HEK293T (cell line): ENCODE measurements around the gene C1orf232.

ENCODE experiments used
- CTCF ChIA-PET: fragments of 350-600 bp; formaldehyde crosslinking; extraction: SDS; loops from one replicate; lab custom pipeline; 2021; ENCODE audit warnings: antibody characterized with exemption, inconsistent platforms; lab: Yijun Ruan, JAX
- POLR2A ChIA-PET: fragments of 350-600 bp; formaldehyde crosslinking; extraction: SDS; loops from one replicate; lab custom pipeline; 2020; ENCODE audit warnings: antibody characterized with exemption, inconsistent platforms; lab: Yijun Ruan, JAX
- DNase-seq: peaks from one replicate; pipeline ENCODE4 v3.0.0; 2012; ENCODE audit warnings: mixed read lengths; ENCODE audit errors: extremely low spot score
- ARNT ChIP-seq: fragments of 450-650 bp; IDR thresholded peaks from 2 replicates; pipeline ENCODE4 v1.6.1; 2017; ENCODE audit warnings: mild to moderate bottlenecking
- BHLHE40 ChIP-seq: fragments of 450-650 bp; IDR thresholded peaks from 2 replicates; pipeline ENCODE4 v1.6.1; 2016; ENCODE audit warnings: mild to moderate bottlenecking, moderate library complexity, borderline replicate concordance
- CTBP1 ChIP-seq: fragments of 450-650 bp; IDR thresholded peaks from 2 replicates; pipeline ENCODE4 v1.6.1; 2016; ENCODE audit warnings: borderline replicate concordance
- ELF4 ChIP-seq: fragments of 450-650 bp; IDR thresholded peaks from 2 replicates; pipeline ENCODE4 v1.6.1; 2017; ENCODE audit warnings: antibody characterized with exemption
- FOXA1 ChIP-seq: fragments of 450-650 bp; IDR thresholded peaks from 2 replicates; pipeline ENCODE4 v1.6.1; 2016; ENCODE audit warnings: mild to moderate bottlenecking
- FOXK2 ChIP-seq: fragments of 450-650 bp; IDR thresholded peaks from 2 replicates; pipeline ENCODE4 v1.6.1; 2016; ENCODE audit warnings: mild to moderate bottlenecking
- FOXM1 ChIP-seq: fragments of 450-650 bp; IDR thresholded peaks from 2 replicates; pipeline ENCODE4 v1.6.1; 2017; ENCODE audit warnings: mild to moderate bottlenecking, borderline replicate concordance
- HDGF ChIP-seq: fragments of 450-650 bp; IDR thresholded peaks from 2 replicates; pipeline ENCODE4 v1.6.1; 2017; ENCODE audit warnings: antibody characterized with exemption, borderline replicate concordance
- L3MBTL2 ChIP-seq: fragments of 450-650 bp; conservative IDR thresholded peaks from 2 replicates; pipeline ENCODE4 v1.6.1; 2016; ENCODE audit warnings: mild to moderate bottlenecking
- LEF1 ChIP-seq: fragments of 450-650 bp; IDR thresholded peaks from 2 replicates; pipeline ENCODE4 v1.6.1; 2017; ENCODE audit warnings: mild to moderate bottlenecking, borderline replicate concordance
- NFRKB ChIP-seq: fragments of 450-650 bp; IDR thresholded peaks from 2 replicates; pipeline ENCODE4 v1.6.1; 2016; ENCODE audit warnings: mild to moderate bottlenecking, moderate library complexity
- PKNOX1 ChIP-seq: fragments of 450-650 bp; IDR thresholded peaks from 2 replicates; pipeline ENCODE4 v1.6.1; 2016
- SP1 ChIP-seq: fragments of 450-650 bp; IDR thresholded peaks from 2 replicates; pipeline ENCODE4 v1.6.1; 2017
- SUZ12 ChIP-seq: fragments of 450-650 bp; IDR thresholded peaks from 2 replicates; pipeline ENCODE4 v1.6.1; 2016; ENCODE audit warnings: mild to moderate bottlenecking
- TARDBP ChIP-seq: fragments of 450-650 bp; IDR thresholded peaks from 2 replicates; pipeline ENCODE4 v1.6.1; 2016
- ZNF384 ChIP-seq: fragments of 450-650 bp; IDR thresholded peaks from 2 replicates; pipeline ENCODE4 v1.6.1; 2016

C1orf232 gene

GRCh38 chr1:26184883-26185282, 16.1 kb upstream of the C1orf232 start:
- POLR2A ChIA-PET, result no interaction called here
- no peak for TF ChIP-seq FOXK2
- no peak for TF ChIP-seq HDGF
- TF ChIP-seq NFRKB, result no peak
- TF ChIP-seq SP1, result no peak
- no peak for TF ChIP-seq CTBP1
- no peak for TF ChIP-seq L3MBTL2
- TF ChIP-seq SUZ12, result no peak
- no peak for TF ChIP-seq ARNT
- TF ChIP-seq ELF4, result no peak
- TF ChIP-seq BHLHE40, result no peak
- no peak for TF ChIP-seq FOXA1
- no peak for TF ChIP-seq LEF1
- no peak for DNase-seq
- CTCF ChIA-PET, result no interaction called here

- no peak for DNase-seq
- TF ChIP-seq NFRKB (no peak), FOXA1 (no peak)
- CTCF ChIA-PET, result no interaction called here
- POLR2A ChIA-PET, result no interaction called here
Measured at GRCh38 chr1:26184086-26184485, 15.3 kb upstream of the C1orf232 start.

- POLR2A ChIA-PET, result interaction anchor here (1.6 kb wide), 1 partner anchor 12 kb away, joined by 5 read pairs; the partner anchor contains the start of gene ZNF593
- CTCF ChIA-PET, result no interaction called here
- no peak for TF ChIP-seq ZNF384
- no peak for TF ChIP-seq TARDBP
- TF ChIP-seq FOXM1, result no peak
- DNase-seq, result no peak
Measured at GRCh38 chr1:26182383-26182696, 13.6 kb upstream of the C1orf232 start.

- POLR2A ChIA-PET, result interaction anchor here (1.6 to 4.0 kb wide), 2 partner anchors 12 kb away, joined by 5 to 15 read pairs; partner anchors contain the start of gene ZNF593
Measured at GRCh38 chr1:26181586-26182382, 13.0 kb upstream of the C1orf232 start.

GRCh38 chr1:26180010-26180506, 11.3 kb upstream of the C1orf232 start:
- DNase-seq, result no peak
- ChIA-PET CTCF (no interaction called here), POLR2A (interaction anchor here (2.2 to 4.0 kb wide), 2 partner anchors 10 to 54 kb away, joined by 6 to 15 read pairs; partner anchors contain the start of genes CEP85 and ZNF593)
- TF ChIP-seq L3MBTL2 (no peak), CTBP1 (no peak), FOXA1 (no peak), ELF4 (no peak), PKNOX1 (no peak)

More at GRCh38 chr1:26181586-26182382, 13.0 kb upstream of the C1orf232 start:
- DNase-seq, result no peak
- CTCF ChIA-PET, result interaction anchor here (1.0 kb wide), 1 partner anchor 52 kb away, joined by 3 read pairs; the partner anchor contains the start of gene CEP85
- no peak for TF ChIP-seq TARDBP
- TF ChIP-seq ARNT, result no peak
- no peak for TF ChIP-seq HDGF
- TF ChIP-seq NFRKB, result no peak
- TF ChIP-seq FOXM1, result no peak
- TF ChIP-seq CTBP1, result no peak
- no peak for TF ChIP-seq SUZ12
- no peak for TF ChIP-seq ZNF384
- no peak for TF ChIP-seq FOXK2
- TF ChIP-seq BHLHE40, result no peak
- no peak for TF ChIP-seq FOXA1
- no peak for TF ChIP-seq ELF4
- TF ChIP-seq PKNOX1, result no peak
- TF ChIP-seq LEF1, result no peak
- no peak for TF ChIP-seq SP1
- no peak for TF ChIP-seq L3MBTL2

- TF ChIP-seq BHLHE40 (no peak), HDGF (no peak), ZNF384 (no peak), TARDBP (no peak), LEF1 (no peak), ARNT (no peak), NFRKB (no peak), L3MBTL2 (no peak), FOXM1 (no peak), FOXA1 (no peak), ELF4 (no peak)
- POLR2A ChIA-PET, result no interaction called here
- CTCF ChIA-PET, result interaction anchor here (1.6 kb wide), 1 partner anchor 8 kb away, joined by 8 read pairs; the partner anchor contains the start of genes C1orf232 and ZNF593
- DNase-seq, result no peak
Measured at GRCh38 chr1:26177182-26177684, 8.5 kb upstream of the C1orf232 start, which contains the start of gene CNKSR1. Gene CNKSR1 (plus strand): TSS chr1:26177491. CDS start chr1:26177548, 57 bp downstream.

- no peak for DNase-seq
- ChIA-PET POLR2A (no interaction called here), CTCF (no interaction called here)
- TF ChIP-seq ZNF384 (no peak), ELF4 (no peak), LEF1 (no peak), FOXK2 (no peak), NFRKB (no peak), TARDBP (no peak), FOXM1 (no peak), ARNT (no peak), PKNOX1 (no peak), CTBP1 (no peak), SP1 (no peak), BHLHE40 (no peak), SUZ12 (no peak)
Measured at GRCh38 chr1:26175346-26175745, 6.6 kb upstream of the C1orf232 start.
